ENCODE data around the gene IFNK.

IFNK gene

GRCh38 chr9:27510780-27511179, 13.3 kb upstream of the IFNK start:
- TF ChIP-seq BCL11A (tag by site-specific recombination; IDR thresholded peaks at IDR 0.05; ENCODE audit: low read depth): no peak
- TF ChIP-seq ZNF155 (tag by site-specific recombination; IDR thresholded peaks at IDR 0.05): no peak
- TF ChIP-seq ZNF624 (tag by site-specific recombination; IDR thresholded peaks at IDR 0.05): no peak
- no peak for TF ChIP-seq ZNF677 (tag by site-specific recombination; IDR thresholded peaks at IDR 0.05)
- TF ChIP-seq CTCF (tag by site-specific recombination; IDR thresholded peaks at IDR 0.05): no peak
- TF ChIP-seq PRDM2 (tag by site-specific recombination; IDR thresholded peaks at IDR 0.05; ENCODE audit: borderline replicate concordance): no peak
- no peak for TF ChIP-seq ZSCAN4 (tag by site-specific recombination; IDR thresholded peaks at IDR 0.05)
- no peak for TF ChIP-seq ZNF776 (tag by site-specific recombination; IDR thresholded peaks at IDR 0.05; ENCODE audit: borderline replicate concordance)
- no peak for TF ChIP-seq SALL2 (tag by site-specific recombination; IDR thresholded peaks at IDR 0.05; ENCODE audit: borderline replicate concordance)
- CTCF ChIA-PET: no interaction called here
- Histone ChIP-seq H3K9me3 (ENCODE audit: control insufficient read depth, insufficient read depth, low read depth, low read length) (no peaks in the 10 kb centered on the region), H3K4me3 (ENCODE audit: low read depth, low read length) (no peak overlapping the region), H3K4me1 (ENCODE audit: control insufficient read depth, insufficient read depth, low read length) (no peaks in the 10 kb centered on the region), H3K27ac (ENCODE audit: extremely low read depth, low read depth, low read length) (no peak overlapping the region), H3K36me3 (ENCODE audit: control insufficient read depth in 2 of 2, insufficient read depth in 1 of 2, low read length in 2 of 2) (no peaks in the 10 kb centered on the region)
- POLR2A ChIA-PET: no interaction called here

GRCh38 chr9:27511771-27512170, 12.3 kb upstream of the IFNK start:
- ChIA-PET POLR2A (no interaction called here), CTCF (interaction anchor here (0.7 kb wide), 1 partner anchor 14 kb away, joined by 3 read pairs; no protein-coding TSS in a partner anchor)
- no peak for TF ChIP-seq ZNF571 (tag by site-specific recombination; IDR thresholded peaks at IDR 0.05)
- TF ChIP-seq REPIN1 (tag by site-specific recombination; IDR thresholded peaks at IDR 0.05; ENCODE audit: low read depth): no peak
- no peak for TF ChIP-seq ZXDB (tag by site-specific recombination; IDR thresholded peaks at IDR 0.05)
- no peak for TF ChIP-seq ZFP37 (tag by site-specific recombination; IDR thresholded peaks at IDR 0.05)
- no peak for TF ChIP-seq ZBTB44 (tag by site-specific recombination; IDR thresholded peaks at IDR 0.05)
- TF ChIP-seq ZNF530 (tag by site-specific recombination; IDR thresholded peaks at IDR 0.05; ENCODE audit: low read depth): no peak
- TF ChIP-seq ZNF157 (tag by site-specific recombination; IDR thresholded peaks at IDR 0.05): no peak
- no peak for TF ChIP-seq SP2 (tag by site-specific recombination; IDR thresholded peaks at IDR 0.05)
- TF ChIP-seq ZNF529 (tag by site-specific recombination; IDR thresholded peaks at IDR 0.05; ENCODE audit: insufficient replicate concordance): no peak
- no peak for TF ChIP-seq ZNF132 (tag by site-specific recombination; IDR thresholded peaks at IDR 0.05; ENCODE audit: borderline replicate concordance)
- no peak for TF ChIP-seq ZNF692 (tag by site-specific recombination; IDR thresholded peaks at IDR 0.05)
- TF ChIP-seq ZNF623 (tag by site-specific recombination; IDR thresholded peaks at IDR 0.05): no peak
- no peak for TF ChIP-seq YY1 (tag by site-specific recombination; IDR thresholded peaks at IDR 0.05)
- no peak overlapping the region for H3K27ac ChIP-seq (ENCODE audit: extremely low read depth, low read depth, low read length)
- H3K4me3 ChIP-seq (ENCODE audit: low read depth, low read length): no peak overlapping the region
- no peaks in the 10 kb centered on the region for H3K4me1 ChIP-seq (ENCODE audit: control insufficient read depth, insufficient read depth, low read length)
- H3K36me3 ChIP-seq (ENCODE audit: control insufficient read depth in 2 of 2, insufficient read depth in 1 of 2, low read length in 2 of 2): no peaks in the 10 kb centered on the region
- H3K9me3 ChIP-seq (ENCODE audit: control insufficient read depth, insufficient read depth, low read depth, low read length): no peaks in the 10 kb centered on the region

All from HEK293 (cell line).